IMR-90 (cell line): ENCODE results near the gene WSB2. TPM values are rescaled to one million over a fixed set of nuclear protein-coding genes. Genes with fewer than 3 reads are reported as not detected.
A peak's percentile ranks its signal among the peaks of the same experiment; 100 is the strongest.

Experiments used
- ATAC-seq: fragments of 200-7000 bp; cut with Tn5 transposase; 2 replicates; pipeline ENCODE4 v1.9.1; 2020; ENCODE audit warnings: low read depth, mild to moderate bottlenecking, moderate library complexity
- BruUV-seq: library from RNA; stranded (reverse); fragments of 400-500 nt; replicated peaks from 2 replicates; lab custom pipeline; 2021; lab: Mats Ljungman, UMichigan
- CTCF ChIA-PET: fragments of 300-600 bp; formaldehyde crosslinking; extraction: SDS; loops from one replicate; lab custom pipeline; 2021; ENCODE audit warnings: antibody characterized with exemption; lab: Yijun Ruan, JAX
- POLR2A ChIA-PET: fragments of 300-600 bp; sonication (Branson Sonifier 250); formaldehyde crosslinking; loops from one replicate; lab custom pipeline; 2022; ENCODE audit warnings: antibody characterized with exemption; ENCODE audit not compliant: unreplicated experiment; lab: Charles Lee
- DNase-seq: peaks from one replicate; pipeline ENCODE4 v3.0.0; 2013
- H2AFZ ChIP-seq: replicated peaks from 2 replicates; pipeline ENCODE3; 2013; ENCODE audit warnings: low read length, mild to moderate bottlenecking; ENCODE audit not compliant: poor library complexity
- H2AK5ac ChIP-seq: 2 replicates; pipeline ENCODE4 v1.6.1; 2013; ENCODE audit warnings: low read depth, low read length, inconsistent platforms
- H2AK9ac ChIP-seq: replicated peaks from 2 replicates; pipeline ENCODE3; 2013; ENCODE audit warnings: mild to moderate bottlenecking, low read depth, low read length, moderate library complexity; ENCODE audit not compliant: poor library complexity
- H2BK120ac ChIP-seq: 2 replicates; pipeline ENCODE4 v1.6.1; 2013; ENCODE audit warnings: low read depth, low read length, inconsistent platforms
- H2BK15ac ChIP-seq: 3 replicates; pipeline ENCODE4 v1.6.1; 2013; ENCODE audit warnings: low read depth, low read length, inconsistent platforms
- H2BK20ac ChIP-seq: 2 replicates; pipeline ENCODE4 v1.6.1; 2013; ENCODE audit warnings: low read depth, mild to moderate bottlenecking, inconsistent platforms, low read length, moderate library complexity
- H2BK5ac ChIP-seq: 2 replicates; pipeline ENCODE4 v1.6.1; 2013; ENCODE audit warnings: mild to moderate bottlenecking, low read depth, low read length, inconsistent platforms; ENCODE audit not compliant: poor library complexity, severe bottlenecking
- H3K14ac ChIP-seq: replicated peaks from 2 replicates; pipeline ENCODE4 v1.6.1; 2013; ENCODE audit warnings: low read depth, low read length, inconsistent platforms
- H3K18ac ChIP-seq: 2 replicates; pipeline ENCODE4 v1.6.1; 2013; ENCODE audit warnings: low read depth, low read length, control low read depth
- H3K23ac ChIP-seq: 2 replicates; pipeline ENCODE4 v1.6.1; 2013; ENCODE audit warnings: low read depth, low read length, inconsistent platforms
- H3K27ac ChIP-seq: 2 replicates; pipeline ENCODE4 v1.5.1; 2013; ENCODE audit warnings: mild to moderate bottlenecking, control low read depth, low read length; ENCODE audit not compliant: insufficient read depth
- H3K27me3 ChIP-seq: 2 replicates; pipeline ENCODE4 v1.6.1; 2013; ENCODE audit warnings: low read length; ENCODE audit not compliant: control insufficient read depth, insufficient read depth
- H3K36me3 ChIP-seq: 2 replicates; pipeline ENCODE4 v1.6.1; 2013; ENCODE audit warnings: low read length, mixed read lengths; ENCODE audit not compliant: control insufficient read depth, insufficient read depth
- H3K4ac ChIP-seq: 2 replicates; pipeline ENCODE4 v1.6.1; 2013; ENCODE audit warnings: low read depth, low read length, inconsistent platforms
- H3K4me1 ChIP-seq: 2 replicates; pipeline ENCODE4 v1.6.1; 2013; ENCODE audit warnings: low read length, mixed read lengths; ENCODE audit not compliant: control insufficient read depth, insufficient read depth
- H3K4me2 ChIP-seq: 2 replicates; pipeline ENCODE4 v1.6.1; 2013; ENCODE audit warnings: low read depth, mild to moderate bottlenecking, control low read depth, low read length, moderate library complexity
- H3K4me3 ChIP-seq: 2 replicates; pipeline ENCODE4 v1.5.1; 2013; ENCODE audit warnings: low read depth, mild to moderate bottlenecking, control low read depth, low read length, moderate library complexity; ENCODE audit not compliant: insufficient read depth
- H3K56ac ChIP-seq: 2 replicates; pipeline ENCODE4 v1.6.1; 2013; ENCODE audit warnings: low read length, inconsistent platforms; ENCODE audit not compliant: insufficient read depth; ENCODE audit errors: extremely low read depth
- H3K79me1 ChIP-seq, 2 experiments: 2 replicates each; pipeline ENCODE4 v1.6.1; 2013; ENCODE audit warnings: low read length in 2 of 2, inconsistent platforms in 1 of 2, low read depth in 1 of 2
- H3K9ac ChIP-seq: 2 replicates; pipeline ENCODE4 v1.6.1; 2013; ENCODE audit warnings: low read depth, low read length, control low read depth
- H3K9me1 ChIP-seq: 2 replicates; pipeline ENCODE4 v1.6.1; 2013; ENCODE audit warnings: low read length, inconsistent platforms; ENCODE audit not compliant: insufficient read depth
- H3K9me3 ChIP-seq: 2 replicates; pipeline ENCODE4 v1.6.1; 2013; ENCODE audit warnings: low read length; ENCODE audit not compliant: control insufficient read depth, insufficient read depth
- H4K20me1 ChIP-seq: 2 replicates; pipeline ENCODE4 v1.6.1; 2013; ENCODE audit warnings: low read length, inconsistent platforms; ENCODE audit not compliant: insufficient read depth
- H4K5ac ChIP-seq: 2 replicates; pipeline ENCODE4 v1.6.1; 2013; ENCODE audit warnings: mild to moderate bottlenecking, low read depth, low read length, control low read depth
- H4K8ac ChIP-seq, 2 experiments: 2 replicates each; pipeline ENCODE4 v1.6.1; 2013; ENCODE audit warnings: low read depth in 2 of 2, low read length in 2 of 2, control low read depth in 1 of 2, inconsistent platforms in 1 of 2
- H4K91ac ChIP-seq: 2 replicates; pipeline ENCODE4 v1.6.1; 2013; ENCODE audit warnings: low read depth, low read length, inconsistent platforms; ENCODE audit not compliant: insufficient read depth
- MAZ ChIP-seq: IDR thresholded peaks from 2 replicates; pipeline ENCODE4 v1.6.1; 2012; ENCODE audit warnings: low read depth, mild to moderate bottlenecking, low read length, improper control_type of control experiment, moderate library complexity, borderline replicate concordance
- MXI1 ChIP-seq: IDR thresholded peaks from 2 replicates; pipeline ENCODE4 v1.6.1; 2012; ENCODE audit warnings: low read depth, mild to moderate bottlenecking, low read length, moderate library complexity, borderline replicate concordance
- WGBS, 2 experiments: methylation state at CpG; one replicate each; pipeline versions ENCODE4 v1.1.5 to v1.1.7; 2013; ENCODE audit warnings: missing lambda C conversion rate in 2 of 2; ENCODE audit not compliant: insufficient read length in 1 of 2; ENCODE audit errors: extremely low coverage in 2 of 2; 5-methylcytosine and 5-hydroxymethylcytosine counted together
- dilution Hi-C: fragments of 300-500 bp; cut with HindIII; formaldehyde crosslinking; loops from one replicate; pipeline ENCODE4 v1.14.3; 2018; ENCODE audit warnings: low sequenced_read_pairs; ENCODE audit not compliant: unreplicated experiment
- in situ Hi-C: fragments of 300-500 bp; cut with MboI; formaldehyde crosslinking; loops from 3 replicates; pipeline ENCODE4 v1.14.3; 2019; ENCODE audit warnings: low sequenced_read_pairs, inconsistent platforms, mixed read lengths
- intact Hi-C: fragments of 100-400 bp; cut with micrococcal nuclease; formaldehyde crosslinking; loops from 2 replicates; pipeline ENCODE4 v1.10.0; 2022
- polyA plus RNA-seq, 3 experiments: library from polyadenylated mRNA; depleted of rRNA; stranded (reverse); fragments of >200 nt; gene quantifications; 2 replicates each; pipeline ENCODE4 v1.2.3, GENCODE V29; 2012; ENCODE audit warnings: low replicate concordance in 1 of 3
- total RNA-seq: library from RNA; depleted of rRNA; stranded (reverse); fragments of >200 nt; gene quantifications from 2 replicates; pipeline ENCODE4 v1.2.3, GENCODE V29; 2012

WSB2 gene
- total and polyA plus RNA-seq, 2 of the 4 experiments (the other 2 are of a cell fraction) = 92.8 to 180 TPM

GRCh38 chr12:118103601-118104382, 42.8 kb upstream of the WSB2 start, which contains the start of gene VSIG10:
VSIG10 (minus strand) TSS chr12:118104011; CDS start chr12:118103671, 340 bp downstream.
- 0% methylated on average over 29 of the region's 75 CpGs; no CpG with 5 or more reads in 1 of the 2 experiments for WGBS, 2 experiments
- Histone ChIP-seq H3K36me3 (no peaks in the 10 kb centered on the region), H4K5ac (no peak within 1 kb of the TSS), H3K56ac (peak within 1 kb of the TSS; percentile 36), H2BK5ac (peak within 1 kb of the TSS; percentile 3), H3K9me3 (no peaks in the 10 kb centered on the region), H3K9ac (peak within 1 kb of the TSS; percentile 69), H3K23ac (peak within 1 kb of the TSS; percentile 44), H4K91ac (peak within 1 kb of the TSS; percentile 2; the same call in 1 of the 2 replicates), H2BK15ac (no peak within 1 kb of the TSS), H3K14ac (peak within 1 kb of the TSS; percentile 50), H3K4me3 (peak within 1 kb of the TSS; percentile 69), H2AFZ (peak within 1 kb of the TSS; percentile 98), H2BK120ac (peak within 1 kb of the TSS; percentile 16), H4K8ac (peak within 1 kb of the TSS; percentile 31 to 41; a peak in 2 of 4 replicates), H3K4me1 (0 out of 2 replicates have a peak, but pooled peaks cover 2% of the 10 kb centered on the region), H3K18ac (0 out of 2 replicates have a peak within 1 kb of the TSS, but pooled peaks have one; percentile 1), H3K27me3 (no peaks in the 10 kb centered on the region), H2AK9ac (peak within 1 kb of the TSS; percentile 58), H3K4me2 (peak within 1 kb of the TSS; percentile 93), H2AK5ac (peak within 1 kb of the TSS; percentile 43; the same call in 1 of the 2 replicates), H4K20me1 (no peaks in the 10 kb centered on the region), H3K9me1 (no peaks in the 10 kb centered on the region), H2BK20ac (no peak within 1 kb of the TSS), H3K79me1 (peaks cover 0 to 12% of the 10 kb centered on the region in 2 experiments; a peak in 1 of 4 replicates), H3K4ac (peak within 1 kb of the TSS; percentile 73), H3K27ac (peak within 1 kb of the TSS; percentile 68)
- ChIA-PET POLR2A (interaction anchor here (0.7 kb wide), 1 partner anchor 11 kb away, joined by 12 read pairs; no protein-coding TSS in a partner anchor), CTCF (interaction anchor here (0.6 to 1.7 kb wide), 3 partner anchors 18 to 1688 kb away, joined by 3 to 4 read pairs (median 4); no protein-coding TSS in a partner anchor)
- TF ChIP-seq MXI1 = no peak; the same call in 1 of the 2 replicates
- TF ChIP-seq MAZ = peak; percentile 28; the same call in 1 of the 2 replicates
- dilution Hi-C loops (no loop called here), intact Hi-C loops (loop anchor here (5.0 kb wide), 1 partner anchor 226 kb away; no protein-coding TSS in a partner anchor), in situ Hi-C loops (no loop called here)
- BruUV-seq = no TSS peak
- DNase-seq (peak; percentile 53), ATAC-seq (peak; percentile 94)
